Measurements from ENCODE around the gene MAP7D3. TPM values are rescaled to one million over a fixed set of nuclear protein-coding genes. Genes with fewer than 3 reads are reported as not detected.

The MAP7D3 gene
- total and polyA plus RNA-seq, 9 of the 15 experiments (the other 6 are each of a cell fraction or from before 2014, with no cell fraction given): 9.4 to 27.7 (median 14.0) TPM

- TF ChIP-seq ZBTB40 (IDR thresholded peaks at IDR 0.05) (no peak), ZBTB40 (CRISPR knock-in tag; IDR thresholded peaks at IDR 0.05) (no peak), FOXJ2 (tag; IDR thresholded peaks at IDR 0.05) (no peak), NKRF (IDR thresholded peaks at IDR 0.05; ENCODE audit: borderline replicate concordance) (no peak), THAP12 (CRISPR knock-in tag; IDR thresholded peaks at IDR 0.05) (no peak), HNRNPK (IDR thresholded peaks at IDR 0.05; ENCODE audit: low read depth, low read length, poor library complexity, severe bottlenecking) (no peak)
Measured at GRCh38 chrX:136203438-136203837, 47.8 kb downstream of the MAP7D3 start (continued).
